ENCODE data around the gene CLCN2. TPM values are rescaled to one million over a fixed set of nuclear protein-coding genes. Genes with fewer than 3 reads are reported as not detected.
A peak's percentile ranks its signal among the peaks of the same experiment; 100 is the strongest.

Gene CLCN2
- total RNA-seq, 1 donor: 0.63 TPM

DNA sequence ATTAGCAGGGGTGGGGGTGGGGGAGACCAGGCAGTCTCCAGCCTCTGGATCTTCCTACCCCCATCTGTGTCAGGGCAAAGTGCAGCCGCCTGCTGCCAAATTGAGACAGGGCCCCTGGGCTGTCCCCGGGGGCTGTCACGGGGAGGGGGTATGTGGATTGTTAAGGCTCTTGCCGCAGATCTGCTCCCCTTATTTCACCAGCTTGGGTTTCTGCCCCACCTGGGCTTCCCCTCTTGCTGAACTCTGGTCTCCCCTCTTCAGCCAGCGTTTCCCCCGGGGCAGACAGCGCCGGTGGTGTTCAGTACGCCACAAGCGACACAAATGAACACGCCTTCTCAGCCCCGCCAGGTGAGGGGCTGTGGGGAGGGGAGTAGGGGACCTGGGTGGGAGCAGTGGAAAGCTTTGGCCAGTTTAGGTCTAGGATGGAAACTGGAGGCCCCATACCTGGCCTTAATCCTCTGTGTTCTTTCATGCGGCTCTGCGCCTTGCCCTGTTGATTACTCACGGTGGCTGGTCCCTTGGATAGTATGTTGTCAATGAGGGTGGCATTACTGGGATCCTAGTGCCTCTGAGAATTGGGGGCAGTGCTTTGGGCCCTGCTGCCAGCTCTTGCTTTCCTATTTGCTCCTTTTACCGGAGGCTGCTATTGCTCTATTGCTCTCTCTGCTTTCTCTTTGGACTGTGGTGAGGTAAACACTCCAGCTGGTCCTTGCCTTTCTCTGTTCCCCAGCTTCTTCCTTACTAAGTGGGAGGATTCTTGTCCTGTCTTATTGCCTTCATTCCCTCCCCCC lies 45.3 kb downstream of the CLCN2 start:
- Histone ChIP-seq H3K9me3 (ENCODE audit: low read depth, low read length) (no peaks in the 10 kb centered on the region), H3K4me3 (ENCODE audit: low read length) (peak overlapping the region; percentile 61), H3K4me1 (ENCODE audit: insufficient read depth, low read length) (peaks cover 57% of the 10 kb centered on the region), H3K27me3 (ENCODE audit: insufficient read depth, low read length) (no peaks in the 10 kb centered on the region)

GRCh38 chr3:184315543-184315867 lies 45.9 kb downstream of the CLCN2 start:
- Histone ChIP-seq H3K4me1 (ENCODE audit: insufficient read depth, low read length) (peaks cover 52% of the 10 kb centered on the region), H3K9me3 (ENCODE audit: low read depth, low read length) (no peaks in the 10 kb centered on the region), H3K4me3 (ENCODE audit: low read length) (peak overlapping the region; percentile 61), H3K27me3 (ENCODE audit: insufficient read depth, low read length) (no peaks in the 10 kb centered on the region)

GRCh38 chr3:184314700-184315542 lies 46.5 kb downstream of the CLCN2 start:
- peaks cover 46% of the 10 kb centered on the region for H3K4me1 ChIP-seq (ENCODE audit: insufficient read depth, low read length)
- peak overlapping the region; percentile 61 for H3K4me3 ChIP-seq (ENCODE audit: low read length)
- no peaks in the 10 kb centered on the region for H3K9me3 ChIP-seq (ENCODE audit: low read depth, low read length)
- H3K27me3 ChIP-seq (ENCODE audit: insufficient read depth, low read length): no peaks in the 10 kb centered on the region

DNA sequence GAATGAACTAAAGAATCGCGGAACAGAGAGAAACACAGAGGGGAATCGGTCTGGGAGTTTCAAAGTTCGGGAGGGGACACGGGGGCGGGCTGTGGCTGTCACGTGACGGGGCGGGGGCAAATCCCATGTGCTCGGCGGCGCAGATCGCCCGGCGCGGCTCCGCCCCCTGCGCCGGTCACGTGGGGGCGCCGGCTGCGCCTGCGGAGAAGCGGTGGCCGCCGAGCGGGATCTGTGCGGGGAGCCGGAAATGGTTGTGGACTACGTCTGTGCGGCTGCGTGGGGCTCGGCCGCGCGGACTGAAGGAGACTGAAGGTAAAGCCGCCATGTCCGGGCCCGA lies 47.1 kb downstream of the CLCN2 start, which contains the start of gene EIF4G1:
Gene EIF4G1, plus strand, starts transcription at position 244 of the 337 bp plus-strand sequence. CDS start 1,191 bp downstream, outside the sequence.
- peak within 1 kb of the TSS; percentile 61 for H3K4me3 ChIP-seq (ENCODE audit: low read length)
- no peaks in the 10 kb centered on the region for H3K27me3 ChIP-seq (ENCODE audit: insufficient read depth, low read length)
- H3K9me3 ChIP-seq (ENCODE audit: low read depth, low read length): no peaks in the 10 kb centered on the region
- H3K4me1 ChIP-seq (ENCODE audit: insufficient read depth, low read length): peaks cover 40% of the 10 kb centered on the region

GRCh38 chr3:184311633-184312032 lies 49.8 kb downstream of the CLCN2 start:
- H3K9me3 ChIP-seq (ENCODE audit: low read depth, low read length): no peaks in the 10 kb centered on the region
- no peaks in the 10 kb centered on the region for H3K27me3 ChIP-seq (ENCODE audit: insufficient read depth, low read length)
- H3K4me1 ChIP-seq (ENCODE audit: insufficient read depth, low read length): peaks cover 19% of the 10 kb centered on the region
- H3K4me3 ChIP-seq (ENCODE audit: low read length): no peak overlapping the region

DNA sequence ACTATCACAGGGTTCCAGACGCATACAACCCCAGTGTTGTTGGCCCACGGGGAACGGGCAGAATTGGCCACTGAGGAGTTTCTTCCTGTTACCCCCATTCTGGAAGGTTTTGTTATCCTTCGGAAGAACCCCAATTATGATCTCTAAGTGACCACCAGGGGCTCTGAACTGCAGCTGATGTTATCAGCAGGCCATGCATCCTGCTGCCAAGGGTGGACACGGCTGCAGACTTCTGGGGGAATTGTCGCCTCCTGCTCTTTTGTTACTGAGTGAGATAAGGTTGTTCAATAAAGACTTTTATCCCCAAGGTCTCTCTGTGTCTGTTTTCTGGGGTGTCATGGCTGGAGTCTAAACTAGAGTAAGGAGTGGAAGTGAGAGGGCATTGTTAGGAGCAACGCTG lies 52.7 kb downstream of the CLCN2 start:
- Histone ChIP-seq H3K9me3 (ENCODE audit: low read depth, low read length) (no peaks in the 10 kb centered on the region), H3K4me1 (ENCODE audit: insufficient read depth, low read length) (peaks cover under 1% of the 10 kb centered on the region), H3K27me3 (ENCODE audit: insufficient read depth, low read length) (no peaks in the 10 kb centered on the region), H3K4me3 (ENCODE audit: low read length) (no peak overlapping the region)

DNA sequence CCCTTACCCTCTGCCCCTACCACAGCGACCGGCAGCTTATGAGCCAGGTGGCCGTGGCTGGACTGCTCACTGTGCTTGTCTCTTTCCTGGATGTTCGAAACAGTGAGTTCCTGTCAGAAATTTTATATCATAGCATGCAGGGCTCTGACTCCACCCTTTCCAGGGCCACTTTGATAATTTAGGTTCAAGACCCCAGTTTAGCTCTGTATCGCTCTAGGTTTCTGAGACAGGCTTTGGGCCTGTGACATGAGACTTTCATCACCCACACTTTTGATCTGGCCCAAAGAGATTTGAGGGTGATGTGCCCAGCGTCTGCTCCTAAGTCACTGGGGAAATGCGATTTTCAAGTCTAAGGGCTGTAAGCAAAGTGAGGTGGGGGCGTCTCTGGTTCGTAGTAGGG lies 53.5 kb downstream of the CLCN2 start:
- Histone ChIP-seq H3K4me3 (ENCODE audit: low read length) (no peak overlapping the region), H3K4me1 (ENCODE audit: insufficient read depth, low read length) (no peaks in the 10 kb centered on the region), H3K9me3 (ENCODE audit: low read depth, low read length) (no peaks in the 10 kb centered on the region), H3K27me3 (ENCODE audit: insufficient read depth, low read length) (no peaks in the 10 kb centered on the region)

GRCh38 chr3:184306341-184306972 lies 54.9 kb downstream of the CLCN2 start:
- H3K4me3 ChIP-seq (ENCODE audit: low read length): no peak overlapping the region
- H3K4me1 ChIP-seq (ENCODE audit: insufficient read depth, low read length): no peaks in the 10 kb centered on the region
- no peaks in the 10 kb centered on the region for H3K9me3 ChIP-seq (ENCODE audit: low read depth, low read length)
- H3K27me3 ChIP-seq (ENCODE audit: insufficient read depth, low read length): no peaks in the 10 kb centered on the region

DNA sequence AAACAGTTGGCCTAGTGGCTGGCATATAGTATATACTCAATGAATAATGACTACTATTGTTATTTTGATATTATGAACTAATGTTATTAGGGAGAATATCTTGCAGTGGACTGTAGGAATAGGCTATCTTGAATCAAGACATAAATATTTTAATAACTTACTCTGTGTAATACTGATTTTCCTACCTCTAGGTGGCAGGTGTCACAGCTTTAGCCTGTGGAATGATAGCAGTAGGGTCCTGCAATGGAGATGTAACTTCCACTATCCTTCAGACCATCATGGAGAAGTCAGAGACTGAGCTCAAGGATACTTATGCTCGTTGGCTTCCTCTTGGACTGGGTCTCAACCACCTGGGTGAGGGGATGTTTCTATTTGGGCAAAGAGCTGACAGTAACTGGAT lies 55.8 kb downstream of the CLCN2 start:
- peaks cover 3% of the 10 kb centered on the region for H3K4me1 ChIP-seq (ENCODE audit: insufficient read depth, low read length)
- H3K27me3 ChIP-seq (ENCODE audit: insufficient read depth, low read length): no peaks in the 10 kb centered on the region
- H3K9me3 ChIP-seq (ENCODE audit: low read depth, low read length): no peaks in the 10 kb centered on the region
- no peak overlapping the region for H3K4me3 ChIP-seq (ENCODE audit: low read length)

DNA sequence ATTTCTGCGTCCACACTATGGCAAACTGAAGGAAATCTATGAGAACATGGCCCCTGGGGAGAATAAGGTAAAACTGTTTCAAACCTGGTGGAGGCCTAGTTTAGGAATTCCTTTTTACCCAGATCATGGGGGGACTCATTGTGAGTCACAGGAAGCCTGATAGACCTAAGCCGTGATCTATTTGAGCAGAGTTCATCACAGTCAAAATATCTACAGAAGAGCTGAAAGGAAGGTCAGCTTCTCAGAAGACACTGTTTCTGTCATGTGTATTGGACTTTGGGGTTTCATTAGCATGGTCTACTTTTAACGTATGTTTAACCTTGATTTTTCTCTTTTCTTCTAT lies 61.1 kb downstream of the CLCN2 start:
- no peak overlapping the region for H3K4me3 ChIP-seq (ENCODE audit: low read length)
- H3K4me1 ChIP-seq (ENCODE audit: insufficient read depth, low read length): peaks cover 21% of the 10 kb centered on the region
- no peaks in the 10 kb centered on the region for H3K9me3 ChIP-seq (ENCODE audit: low read depth, low read length)
- H3K27me3 ChIP-seq (ENCODE audit: insufficient read depth, low read length): no peaks in the 10 kb centered on the region

- no peaks in the 10 kb centered on the region for H3K9me3 ChIP-seq (ENCODE audit: low read depth, low read length)
- peak overlapping the region; percentile 70 for H3K4me3 ChIP-seq (ENCODE audit: low read length)
- H3K27me3 ChIP-seq (ENCODE audit: insufficient read depth, low read length): no peaks in the 10 kb centered on the region
- H3K4me1 ChIP-seq (ENCODE audit: insufficient read depth, low read length): peaks cover 21% of the 10 kb centered on the region
These were observed 61.7 kb downstream of the CLCN2 start for GRCh38 chr3:184299488-184300377.

GRCh38 chr3:184298759-184299487 lies 62.5 kb downstream of the CLCN2 start, which contains the start of gene PSMD2:
Gene PSMD2 (plus strand): TSS chr3:184299241. CDS start chr3:184299267, 26 bp downstream.
- H3K9me3 ChIP-seq (ENCODE audit: low read depth, low read length): no peaks in the 10 kb centered on the region
- peaks cover 21% of the 10 kb centered on the region for H3K4me1 ChIP-seq (ENCODE audit: insufficient read depth, low read length)
- H3K27me3 ChIP-seq (ENCODE audit: insufficient read depth, low read length): no peaks in the 10 kb centered on the region
- peak within 1 kb of the TSS; percentile 70 for H3K4me3 ChIP-seq (ENCODE audit: low read length)

- Histone ChIP-seq H3K27me3 (ENCODE audit: insufficient read depth, low read length) (no peaks in the 10 kb centered on the region), H3K4me1 (ENCODE audit: insufficient read depth, low read length) (peaks cover 21% of the 10 kb centered on the region), H3K4me3 (ENCODE audit: low read length) (no peak overlapping the region), H3K9me3 (ENCODE audit: low read depth, low read length) (no peaks in the 10 kb centered on the region)
These were observed 64.8 kb downstream of the CLCN2 start for GRCh38 chr3:184296616-184297015.

Measured in mononuclear cell (primary cell).